GM10266 (cell line): ENCODE data around the gene HMGN1.

Experiments used
- DNase-seq: peaks from one replicate; pipeline ENCODE4 v3.0.0; 2012; ENCODE audit errors: extremely low spot score
- TF ChIP-seq, protein P1 (sequence below): IDR thresholded peaks from 2 replicates; pipeline ENCODE4 v1.5.1; 2012; ENCODE audit warnings: mild to moderate bottlenecking, low read depth; ENCODE audit not compliant: control insufficient read depth, insufficient read depth; ENCODE audit errors: missing control alignments

Gene HMGN1

DNA sequence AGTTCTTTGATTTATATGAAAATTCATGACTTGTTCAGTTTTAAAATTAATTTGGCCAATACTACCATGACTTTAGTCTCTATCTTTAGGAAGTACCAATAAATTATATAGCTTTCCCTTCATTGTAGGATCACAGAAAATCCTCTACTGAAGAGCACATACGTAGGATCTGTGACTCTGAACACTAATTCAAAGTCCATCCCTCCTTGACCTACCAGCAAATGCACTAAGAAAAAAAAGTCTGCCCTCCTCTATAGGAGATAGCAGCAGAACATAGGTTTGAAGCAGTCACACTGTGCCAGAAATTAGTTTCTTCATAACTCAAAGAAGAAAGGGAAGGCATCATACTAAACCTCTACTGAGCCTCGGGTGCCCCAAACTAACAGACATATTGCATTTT is 52.0 kb downstream of the HMGN1 start:
- TF ChIP-seq, protein P1, sequence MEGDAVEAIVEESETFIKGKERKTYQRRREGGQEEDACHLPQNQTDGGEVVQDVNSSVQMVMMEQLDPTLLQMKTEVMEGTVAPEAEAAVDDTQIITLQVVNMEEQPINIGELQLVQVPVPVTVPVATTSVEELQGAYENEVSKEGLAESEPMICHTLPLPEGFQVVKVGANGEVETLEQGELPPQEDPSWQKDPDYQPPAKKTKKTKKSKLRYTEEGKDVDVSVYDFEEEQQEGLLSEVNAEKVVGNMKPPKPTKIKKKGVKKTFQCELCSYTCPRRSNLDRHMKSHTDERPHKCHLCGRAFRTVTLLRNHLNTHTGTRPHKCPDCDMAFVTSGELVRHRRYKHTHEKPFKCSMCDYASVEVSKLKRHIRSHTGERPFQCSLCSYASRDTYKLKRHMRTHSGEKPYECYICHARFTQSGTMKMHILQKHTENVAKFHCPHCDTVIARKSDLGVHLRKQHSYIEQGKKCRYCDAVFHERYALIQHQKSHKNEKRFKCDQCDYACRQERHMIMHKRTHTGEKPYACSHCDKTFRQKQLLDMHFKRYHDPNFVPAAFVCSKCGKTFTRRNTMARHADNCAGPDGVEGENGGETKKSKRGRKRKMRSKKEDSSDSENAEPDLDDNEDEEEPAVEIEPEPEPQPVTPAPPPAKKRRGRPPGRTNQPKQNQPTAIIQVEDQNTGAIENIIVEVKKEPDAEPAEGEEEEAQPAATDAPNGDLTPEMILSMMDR, result no peak
- DNase-seq, result no peak
